Measurements from ENCODE around the gene TRAF7. TPM values are rescaled to one million over a fixed set of nuclear protein-coding genes. Genes with fewer than 3 reads are reported as not detected.

Gene TRAF7
- total and polyA plus RNA-seq, 2 of the 8 experiments (the other 6 are each of a cell fraction or from before 2014, with no cell fraction given), result 96.8 to 148 TPM

DNA sequence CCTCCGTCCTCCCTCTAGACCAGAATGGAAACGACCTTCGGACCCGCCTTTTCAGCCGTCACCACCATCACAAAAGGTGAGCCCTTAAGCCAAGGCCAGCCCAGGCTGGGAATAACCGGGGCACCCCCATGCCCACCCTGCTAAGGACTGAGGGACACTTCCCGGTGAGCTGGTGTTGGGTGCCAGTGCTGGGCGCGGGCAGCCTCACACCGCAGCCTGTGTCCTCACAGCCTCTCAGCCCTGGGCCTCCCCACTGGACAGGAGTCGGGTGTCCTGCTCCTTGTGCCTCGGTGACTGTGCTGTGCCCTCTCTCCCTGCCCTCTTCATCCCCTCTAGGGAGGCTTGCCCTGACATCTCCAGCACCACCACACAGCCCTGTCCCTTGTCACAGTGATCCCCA is 10.3 kb downstream of the TRAF7 start:
- H3K79me2 ChIP-seq (ENCODE audit: control insufficient read depth in 1 of 2, insufficient read depth in 2 of 2, low read length in 2 of 2), result peaks cover 8 to 38% of the 10 kb centered on the region in 2 experiments; a peak in 3 of 4 replicates
- peaks cover 0 to 17% of the 10 kb centered on the region in 2 experiments; a peak in 1 of 4 replicates for H3K9me3 ChIP-seq (ENCODE audit: insufficient read depth in 2 of 2, low read depth in 1 of 2, low read length in 1 of 2)
- H3K56ac ChIP-seq (replicated peaks; ENCODE audit: insufficient read length, low read depth, low read length), result no peak overlapping the region
- no peak overlapping the region for H2BK12ac ChIP-seq (ENCODE audit: low read depth, low read length)
- H3K36me3 ChIP-seq (ENCODE audit: control insufficient read depth in 2 of 4, insufficient read depth in 4 of 4, low read length in 3 of 4), result peaks cover 8 to 25% (median 22%) of the 10 kb centered on the region in 4 experiments; a peak in 7 of 8 replicates
- no peak overlapping the region for H2AFZ ChIP-seq (ENCODE audit: low read length)
- H2AK5ac ChIP-seq (ENCODE audit: low read depth, low read length), result no peak overlapping the region
- H4K91ac ChIP-seq (replicated peaks; ENCODE audit: insufficient read length, low read length), result no peak overlapping the region
- no peak overlapping the region for H3K27ac ChIP-seq (ENCODE audit: low read depth, low read length)
- no peaks in the 10 kb centered on the region for H3K27me3 ChIP-seq (replicated peaks in 1 of 4; ENCODE audit: control insufficient read depth in 3 of 4, extremely low read depth in 1 of 4, insufficient read depth in 3 of 4, low read length in 3 of 4)
- no peak for TF ChIP-seq CHD2 (IDR thresholded peaks at IDR 0.05; ENCODE audit: low read length)
- TF ChIP-seq NRF1 (IDR thresholded peaks at IDR 0.05; ENCODE audit: low read depth, low read length), result no peak
- TF ChIP-seq ZNF274 (IDR thresholded peaks at IDR 0.05; ENCODE audit: borderline replicate concordance, extremely low read depth, low read length), result no peak
- H3K23me2 ChIP-seq (ENCODE audit: low read depth, low read length), result no peaks in the 10 kb centered on the region
- peaks cover 12 to 33% of the 10 kb centered on the region in 2 experiments for H4K20me1 ChIP-seq (replicated peaks in 1 of 2; ENCODE audit: control insufficient read depth in 1 of 2, insufficient read depth in 2 of 2, low read length in 2 of 2)
- H3K4ac ChIP-seq (replicated peaks; ENCODE audit: insufficient read length, low read depth, low read length), result no peak overlapping the region
- no peak overlapping the region for H2BK120ac ChIP-seq (replicated peaks; ENCODE audit: low read depth, low read length)
- H3K79me1 ChIP-seq (ENCODE audit: low read depth, low read length), result peaks cover 18% of the 10 kb centered on the region
- H3K4me1 ChIP-seq (replicated peaks in 1 of 4; ENCODE audit: control insufficient read depth in 3 of 4, insufficient read depth in 4 of 4, low read length in 3 of 4), result no peaks in the 10 kb centered on the region; a peak in 1 of 7 replicates
- no peak overlapping the region for H3K18ac ChIP-seq (ENCODE audit: extremely low read depth, low read length)
- POLR2A ChIA-PET (ENCODE audit: partially characterized antibody), result interaction anchor here (1.2 to 13.5 kb wide), 4 partner anchors 9 to 111 kb away, joined by 3 to 312 read pairs (median 18); partner anchors contain the start of gene TRAF7
- no peak for FAIRE-seq
- no peak overlapping the region for H4K5ac ChIP-seq (ENCODE audit: insufficient read length, low read depth, low read length)
- H2BK15ac ChIP-seq (ENCODE audit: low read length), result no peak overlapping the region
- H3K4me3 ChIP-seq (ENCODE audit: extremely low read depth in 1 of 4, insufficient read depth in 2 of 4, low read depth in 3 of 4, low read length in 4 of 4), result no peak overlapping the region
- CTCF ChIA-PET (ENCODE audit: partially characterized antibody), result no interaction called here
- no peak overlapping the region for H3K23ac ChIP-seq (ENCODE audit: insufficient read length)
- 88% methylated on average over 12 of the region's 12 CpGs; no CpG with 5 or more reads in 1 of the 2 experiments for WGBS, 2 experiments (ENCODE audit: extremely low coverage in 1 of 2, insufficient coverage in 1 of 2, insufficient read length in 1 of 2, insufficient replicate concordance in 2 of 2, low coverage in 1 of 2, low lambda C conversion rate in 2 of 2, missing lambda C conversion rate in 1 of 2)
- no peak for DNase-seq (ENCODE audit: low read depth in 1 of 2, low spot score in 2 of 2)
- no peak overlapping the region for H3K9ac ChIP-seq (replicated peaks in 1 of 4; ENCODE audit: extremely low read depth in 1 of 4, low read depth in 3 of 4, low read length in 3 of 4)
- H3K14ac ChIP-seq (ENCODE audit: insufficient read length), result no peak overlapping the region
- H3K4me2 ChIP-seq (ENCODE audit: insufficient read depth in 1 of 2, low read depth in 2 of 2, low read length in 2 of 2), result no peak overlapping the region
- H4K8ac ChIP-seq (ENCODE audit: extremely low read depth, insufficient read depth, low read length), result no peak overlapping the region
- no peak overlapping the region for H2BK5ac ChIP-seq (ENCODE audit: low read depth, low read length)
- no peak overlapping the region for H2BK20ac ChIP-seq (ENCODE audit: low read length)
